Fibroblast of skin of scalp (primary cell): ENCODE results near the gene MACROD2.
"Not testable (repeated sequence)": the region's sequence is repeated elsewhere in the genome, so short reads cannot be mapped to it uniquely, and the experiment has no call there.

Source experiments
- DNase-seq: peaks from one replicate; pipeline ENCODE4 v3.0.0-alpha.2; 2013

The MACROD2 gene

GRCh38 chr20:15792855-15793254, 1797.5 kb downstream of the MACROD2 start:
- no peak for DNase-seq

- peak; percentile 48 for DNase-seq
Measured at GRCh38 chr20:15794409-15794808, 1799.1 kb downstream of the MACROD2 start.

GRCh38 chr20:15795305-15796019, 1800.1 kb downstream of the MACROD2 start:
- no peak for DNase-seq

GRCh38 chr20:15799871-15800270, 1804.6 kb downstream of the MACROD2 start:
- DNase-seq = peak; percentile 20

GRCh38 chr20:15802020-15802419, 1806.7 kb downstream of the MACROD2 start:
- peak; percentile 7 for DNase-seq

- DNase-seq = no peak
Measured at GRCh38 chr20:15805154-15805553, 1809.8 kb downstream of the MACROD2 start.

- no peak for DNase-seq
Measured at GRCh38 chr20:15806105-15806504, 1810.8 kb downstream of the MACROD2 start.

- no peak for DNase-seq
Measured at GRCh38 chr20:15807271-15807670, 1812.0 kb downstream of the MACROD2 start.

- not testable (repeated sequence) for DNase-seq
Measured at GRCh38 chr20:15807771-15808170, 1812.5 kb downstream of the MACROD2 start.

- no peak for DNase-seq
Measured at GRCh38 chr20:15811951-15812350, 1816.6 kb downstream of the MACROD2 start.

GRCh38 chr20:15812696-15813095, 1817.4 kb downstream of the MACROD2 start:
- no peak for DNase-seq

- DNase-seq = no peak
Measured at GRCh38 chr20:15814360-15814759, 1819.0 kb downstream of the MACROD2 start.

- no peak for DNase-seq
Measured at GRCh38 chr20:15814911-15815310, 1819.6 kb downstream of the MACROD2 start.

- no peak for DNase-seq
Measured at GRCh38 chr20:15817351-15817750, 1822.0 kb downstream of the MACROD2 start.

GRCh38 chr20:15818651-15819071, 1823.3 kb downstream of the MACROD2 start:
- no peak for DNase-seq

GRCh38 chr20:15823718-15824117, 1828.4 kb downstream of the MACROD2 start:
- DNase-seq = no peak

- no peak for DNase-seq
Measured at GRCh38 chr20:15827628-15828027, 1832.3 kb downstream of the MACROD2 start.

- DNase-seq = no peak
Measured at GRCh38 chr20:15831201-15831600, 1835.9 kb downstream of the MACROD2 start.

GRCh38 chr20:15832512-15832911, 1837.2 kb downstream of the MACROD2 start:
- DNase-seq = no peak

GRCh38 chr20:15834857-15835256, 1839.5 kb downstream of the MACROD2 start:
- DNase-seq = no peak

- DNase-seq = no peak
Measured at GRCh38 chr20:15835811-15836210, 1840.5 kb downstream of the MACROD2 start.

- peak; percentile 59 for DNase-seq
Measured at GRCh38 chr20:15836634-15837033, 1841.3 kb downstream of the MACROD2 start.

GRCh38 chr20:15837563-15837962, 1842.2 kb downstream of the MACROD2 start:
- no peak for DNase-seq

GRCh38 chr20:15838466-15838865, 1843.2 kb downstream of the MACROD2 start:
- DNase-seq = no peak
